Right ventricle myocardium superior (tissue), 1 donor: ENCODE results near the gene CPED1. TPM values are rescaled to one million over a fixed set of nuclear protein-coding genes. Genes with fewer than 3 reads are reported as not detected.
"Not testable (repeated sequence)": the region's sequence is repeated elsewhere in the genome, so short reads cannot be mapped to it uniquely, and the experiment has no call there.

Experiments
- ATAC-seq: fragments of 200-7000 bp; cut with Tn5 transposase; one replicate; pipeline ENCODE4 v1.9.1; 2020; ENCODE audit warnings: mild to moderate bottlenecking; ENCODE audit not compliant: poor library complexity
- DNase-seq: peaks from one replicate; pipeline ENCODE4 v3.0.0-alpha.2; 2020
- intact Hi-C: fragments of 100-400 bp; cut with DNase I; formaldehyde crosslinking; loops from one replicate; pipeline ENCODE4 v1.11.2; 2022
- total RNA-seq: library from RNA; stranded (reverse); fragmentation: NEBNext Ultra II Directional; extraction: Animal tissue kit (Norgen Biotek cat#: 25700); gene quantifications from one replicate; pipeline ENCODE4 v1.2.1, GENCODE V29; 2021
- donor health status: DM: no; HTN: yes; CAD: no; lungs with severe emphysema.

The CPED1 gene
- total RNA-seq, 1 donor from 2014 or later = 26.2 TPM

- intact Hi-C loops = no loop called here
- ATAC-seq (no peak), DNase-seq (no peak)
Observed at GRCh38 chr7:121274467-121274866, 286.0 kb downstream of the CPED1 start.

- ATAC-seq = no peak
- no peak for DNase-seq
- intact Hi-C loops = no loop called here
Observed at GRCh38 chr7:121275204-121275603, 286.7 kb downstream of the CPED1 start.

- ATAC-seq (no peak), DNase-seq (no peak)
- intact Hi-C loops = no loop called here
Observed at GRCh38 chr7:121276313-121276712, 287.8 kb downstream of the CPED1 start.

GRCh38 chr7:121278120-121279021 lies 289.9 kb downstream of the CPED1 start:
- intact Hi-C loops = no loop called here
- ATAC-seq (no peak), DNase-seq (no peak)

- intact Hi-C loops = no loop called here
- no peak for DNase-seq
- no peak for ATAC-seq
Observed at GRCh38 chr7:121279060-121279620, 290.6 kb downstream of the CPED1 start.

GRCh38 chr7:121279822-121280221 lies 291.3 kb downstream of the CPED1 start:
- ATAC-seq = no peak
- no peak for DNase-seq
- intact Hi-C loops = no loop called here

- intact Hi-C loops = no loop called here
- ATAC-seq (no peak), DNase-seq (no peak)
Observed at GRCh38 chr7:121280656-121281055, 292.1 kb downstream of the CPED1 start.

- ATAC-seq = no peak
- no peak for DNase-seq
- intact Hi-C loops = no loop called here
Observed at GRCh38 chr7:121282129-121282528, 293.6 kb downstream of the CPED1 start.

GRCh38 chr7:121285066-121285667 lies 296.7 kb downstream of the CPED1 start:
- no peak for ATAC-seq
- no peak for DNase-seq

GRCh38 chr7:121286186-121286585 lies 297.7 kb downstream of the CPED1 start:
- intact Hi-C loops = no loop called here
- DNase-seq = no peak
- ATAC-seq = no peak

More at GRCh38 chr7:121285066-121285667, 296.7 kb downstream of the CPED1 start:
- intact Hi-C loops = no loop called here

GRCh38 chr7:121286742-121287734 lies 298.5 kb downstream of the CPED1 start:
- no peak for ATAC-seq
- no peak for DNase-seq
- intact Hi-C loops = no loop called here

- ATAC-seq = no peak
- no peak for DNase-seq
- intact Hi-C loops = no loop called here
Observed at GRCh38 chr7:121288894-121289293, 300.4 kb downstream of the CPED1 start.

GRCh38 chr7:121289930-121290329 lies 301.4 kb downstream of the CPED1 start:
- DNase-seq, intact Hi-C loops, ATAC-seq: not testable (repeated sequence)

GRCh38 chr7:121294448-121294992 lies 306.0 kb downstream of the CPED1 start:
- ATAC-seq = no peak
- intact Hi-C loops = no loop called here
- DNase-seq = no peak

GRCh38 chr7:121297843-121298242 lies 309.3 kb downstream of the CPED1 start:
- DNase-seq (no peak), ATAC-seq (no peak)
- intact Hi-C loops = no loop called here

GRCh38 chr7:121298831-121299239 lies 310.3 kb downstream of the CPED1 start:
- intact Hi-C loops = no loop called here
- ATAC-seq = no peak
- no peak for DNase-seq

- DNase-seq = no peak
- intact Hi-C loops = no loop called here
- no peak for ATAC-seq
Observed at GRCh38 chr7:121300685-121301420, 312.3 kb downstream of the CPED1 start.
